Cardiac fibroblast (primary cell): Measurements from ENCODE around the gene SPHK2.
A peak's percentile ranks its signal among the peaks of the same experiment; 100 is the strongest.
"Not testable (repeated sequence)": the region's sequence is repeated elsewhere in the genome, so short reads cannot be mapped to it uniquely, and the experiment has no call there.

Source experiments
- DNase-seq, 2 donors: peaks; one replicate each; pipeline versions ENCODE4 v3.0.0 to v3.0.0-alpha.2; 2010; ENCODE audit warnings: low read depth in 2 of 2
- H3K4me3 ChIP-seq, 2 donors: replicated peaks in 1 of 2; 1 replicate in 1 of 2; 2 replicates in 1 of 2; pipeline ENCODE4 v1.5.1; 2011; ENCODE audit warnings: low read depth in 2 of 2, low read length in 2 of 2, mild to moderate bottlenecking in 2 of 2, moderate library complexity in 1 of 2
- CTCF ChIP-seq: IDR thresholded peaks from one replicate; pipeline ENCODE4 v1.5.1; 2011; ENCODE audit warnings: low read depth, mild to moderate bottlenecking, low read length, inconsistent platforms

SPHK2 gene

DNA sequence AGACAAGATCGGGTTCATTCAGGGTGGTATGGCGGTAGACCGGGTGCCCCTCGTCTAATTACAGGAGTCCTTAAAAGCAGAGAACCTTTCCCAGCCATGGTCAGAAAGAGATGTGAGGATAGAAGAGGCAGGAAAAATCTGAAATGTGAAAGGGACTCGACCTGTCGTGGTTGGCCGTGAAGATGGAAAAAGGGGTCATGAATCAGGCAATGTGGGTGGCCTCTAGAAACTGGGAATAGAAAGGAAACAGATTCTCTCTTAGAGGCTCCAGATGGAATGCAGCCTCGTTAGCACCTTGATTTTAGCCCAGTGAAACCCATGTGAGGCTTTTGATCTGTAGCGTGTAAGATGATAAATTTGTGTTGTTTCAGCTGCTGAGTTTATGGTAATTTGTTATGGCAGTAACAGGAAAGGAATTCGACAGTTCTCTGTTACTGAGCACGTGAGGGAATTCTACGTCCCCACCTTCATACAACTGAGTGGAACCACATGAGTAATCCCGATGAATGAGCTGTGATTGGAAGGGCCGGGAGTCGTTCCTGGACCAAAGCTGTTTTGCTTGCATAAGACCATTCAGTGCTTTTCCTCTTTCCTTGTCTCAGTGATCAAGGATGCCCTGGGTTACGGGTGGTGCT, 37.7 kb downstream of the SPHK2 start:
- TF ChIP-seq CTCF = no peak
- peak; percentile 79 to 91 for DNase-seq
- H3K4me3 ChIP-seq = no peak overlapping the region

DNA sequence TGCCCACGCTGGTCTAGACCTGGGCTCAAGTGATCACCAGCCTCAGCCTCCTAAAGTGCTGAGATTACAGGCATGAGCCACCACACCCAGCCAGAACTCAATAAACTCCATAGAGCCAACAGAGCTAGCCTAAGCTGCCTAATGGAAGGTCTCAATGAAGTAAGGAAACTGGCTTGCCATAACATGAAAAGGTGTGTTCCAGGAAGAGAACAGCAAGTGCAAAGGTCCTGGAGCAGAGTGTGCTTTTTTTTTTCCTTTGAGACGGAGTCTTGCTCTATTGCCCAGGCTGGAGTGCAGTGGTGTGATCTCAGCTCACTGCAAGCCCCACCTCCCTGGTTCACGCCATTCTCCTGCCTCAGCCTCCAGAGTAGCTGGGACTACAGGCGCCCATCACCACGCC, 38.5 kb downstream of the SPHK2 start:
- not testable (repeated sequence) for H3K4me3 ChIP-seq, DNase-seq

- DNase-seq = no peak
- H3K4me3 ChIP-seq = no peak overlapping the region
- TF ChIP-seq CTCF = no peak
These were observed 39.2 kb downstream of the SPHK2 start for GRCh38 chr19:48658483-48658882.

DNA sequence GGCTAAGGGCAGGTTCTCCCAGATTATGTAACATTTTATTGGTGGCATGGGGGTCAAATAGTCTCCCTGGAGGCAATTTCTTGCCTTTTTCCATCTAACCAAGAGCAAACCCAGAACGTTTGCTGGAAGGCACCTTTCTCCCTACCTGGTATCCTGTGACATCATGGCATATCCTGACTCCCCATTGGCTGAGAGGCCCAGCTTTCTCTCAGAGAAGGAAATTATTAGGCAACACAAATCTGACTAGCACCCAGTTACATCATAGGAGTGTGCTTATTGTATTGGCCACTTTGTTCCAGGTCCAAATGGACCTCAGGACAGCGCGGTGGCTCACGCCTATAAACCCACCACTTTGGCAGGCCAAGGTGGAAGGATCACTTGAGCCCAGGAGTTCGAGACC, 40.5 kb downstream of the SPHK2 start:
- no peak for TF ChIP-seq CTCF
- peak in 1 of 2 donors; percentile 46 for DNase-seq
- H3K4me3 ChIP-seq = no peak overlapping the region

DNA sequence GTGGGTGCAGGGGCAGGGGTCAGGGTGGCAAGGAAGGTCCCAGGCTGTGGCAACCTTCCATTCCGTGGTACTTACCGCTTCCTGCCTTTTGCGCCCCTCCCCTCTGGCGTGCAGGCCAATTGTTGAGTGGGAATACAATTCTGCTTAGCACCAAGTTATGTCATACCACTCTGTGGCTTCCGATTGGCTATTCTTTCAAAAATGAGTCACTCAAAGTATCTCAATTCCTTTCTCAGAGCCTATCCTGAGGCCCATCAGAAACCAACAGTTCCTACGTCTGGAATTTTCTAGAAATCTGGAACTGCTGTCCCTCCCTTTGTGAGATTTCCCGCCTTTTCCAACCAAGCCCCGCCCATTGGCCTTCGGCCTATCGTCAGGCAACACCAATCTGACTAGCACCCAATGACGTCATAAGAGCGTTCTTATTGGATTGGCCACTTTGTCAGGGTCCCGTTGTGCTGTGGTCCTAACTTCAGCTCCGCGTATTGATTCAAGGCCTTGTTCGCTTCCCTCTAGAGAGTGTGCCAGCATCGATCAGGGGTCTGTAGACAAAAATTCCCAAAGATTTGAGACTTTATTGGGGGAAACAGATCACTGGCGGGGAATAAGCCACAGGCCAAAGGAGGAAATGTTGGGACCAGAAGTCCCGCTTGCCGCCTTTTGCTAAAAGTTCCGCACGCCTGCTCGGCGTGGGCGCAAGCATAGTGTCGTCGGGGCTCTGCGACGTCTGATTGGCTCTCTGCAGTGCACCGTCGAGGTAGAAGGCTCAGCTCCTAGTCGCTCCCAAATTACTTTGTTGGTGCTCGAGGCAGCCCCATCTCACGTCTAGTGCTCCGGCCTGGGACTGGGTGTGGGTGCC, 41.8 kb downstream of the SPHK2 start:
- DNase-seq = peak; percentile 92 to 94
- H3K4me3 ChIP-seq = no peak overlapping the region
- no peak for TF ChIP-seq CTCF

GRCh38 chr19:48661711-48662090, 42.4 kb downstream of the SPHK2 start:
- no peak for DNase-seq
- TF ChIP-seq CTCF = no peak
- no peak overlapping the region for H3K4me3 ChIP-seq

- H3K4me3 ChIP-seq = no peak overlapping the region
- DNase-seq = no peak
- TF ChIP-seq CTCF = no peak
These were observed 44.4 kb downstream of the SPHK2 start for GRCh38 chr19:48663667-48664066.
